ENCODE data around the gene HNRNPL. TPM values are rescaled to one million over a fixed set of nuclear protein-coding genes. Genes with fewer than 3 reads are reported as not detected.

HNRNPL gene
- total and polyA plus RNA-seq, 9 of the 15 experiments (the other 6 are each of a cell fraction or from before 2014, with no cell fraction given): 39.5 to 610 (median 299) TPM

- POLR2A ChIA-PET: interaction anchor here (2.3 kb wide), 1 partner anchor 8 kb away, joined by 11 read pairs; no protein-coding TSS in a partner anchor
- H3K79me2 ChIP-seq (ENCODE audit: control insufficient read depth, insufficient read depth, low read length): no peaks in the 10 kb centered on the region
- H3K9ac ChIP-seq (ENCODE audit: insufficient read depth in 1 of 2, low read depth in 2 of 2, low read length in 2 of 2): no peak overlapping the region
- DNase-seq (ENCODE audit: extremely low read depth in 1 of 4, low spot score in 3 of 4) (no peak), ATAC-seq (no peak), FAIRE-seq (no peak)
- intact Hi-C loops (cut with micrococcal nuclease) (no loop called here), in situ Hi-C loops (cut with MboI) (no loop called here)
- no peak overlapping the region for H3K4me3 ChIP-seq
- H2AFZ ChIP-seq (ENCODE audit: low read depth, low read length): no peak overlapping the region
- no TSS peak for BruUV-seq (replicated peaks)
- H3K4me1 ChIP-seq (replicated peaks in 1 of 2; ENCODE audit: control insufficient read depth in 2 of 2, insufficient read depth in 2 of 2, low read length in 2 of 2): peaks cover 27 to 38% of the 10 kb centered on the region in 2 experiments
- WGBS (ENCODE audit: insufficient coverage, low coverage, missing lambda C conversion rate): 91% methylated on average over 3 of the region's 3 CpGs
- no peaks in the 10 kb centered on the region for H3K9me3 ChIP-seq (replicated peaks; ENCODE audit: control insufficient read depth, insufficient read depth, low read depth, low read length)
- no peak overlapping the region for H3K4me2 ChIP-seq (ENCODE audit: insufficient read depth, low read length)
- no peak overlapping the region for H3K27ac ChIP-seq (ENCODE audit: extremely low read depth, low read depth, low read length)
- H3K36me3 ChIP-seq (ENCODE audit: control insufficient read depth, insufficient read depth, low read length): no peaks in the 10 kb centered on the region
- no peaks in the 10 kb centered on the region for H3K27me3 ChIP-seq (ENCODE audit: control insufficient read depth in 2 of 2, insufficient read depth in 2 of 2, low read length in 2 of 2)
- no peak for TF ChIP-seq ZNF324 (CRISPR knock-in tag; IDR thresholded peaks at IDR 0.05)
- peak in 1 of 2 experiments; percentile 97 for TF ChIP-seq NCOA2 (IDR thresholded peaks at IDR 0.05; ENCODE audit: partially characterized antibody in 2 of 2)
- TF ChIP-seq BACH1 (tag; IDR thresholded peaks at IDR 0.05): no peak
- TF ChIP-seq ZNF592 (IDR thresholded peaks at IDR 0.05): no peak
- no peaks in the 10 kb centered on the region for H3K9me1 ChIP-seq (ENCODE audit: control insufficient read depth, insufficient read depth, low read length)
- no peaks in the 10 kb centered on the region for H4K20me1 ChIP-seq (replicated peaks; ENCODE audit: control insufficient read depth, insufficient read depth, low read length)
- CTCF ChIA-PET (ENCODE audit: low intra/inter-chr PET ratio): no interaction called here
Observed at GRCh38 chr19:38861368-38861767, 11.6 kb upstream of the HNRNPL start.
